GM13977 (cell line): ENCODE data around the gene RYR3.

Source experiments
- DNase-seq: peaks from one replicate; pipeline ENCODE4 v3.0.0; 2012; ENCODE audit warnings: low spot score
- in situ Hi-C: fragments of 300-500 bp; cut with MboI; formaldehyde crosslinking; loops from one replicate; pipeline ENCODE4 v1.12.0; 2022; ENCODE audit warnings: low sequenced_read_pairs, low pct_unique_long_range_greater_than_20kb, mixed read lengths, inconsistent platforms; ENCODE audit not compliant: unreplicated experiment
- TF ChIP-seq, protein P1 (sequence below): IDR thresholded peaks from 2 replicates; pipeline ENCODE4 v1.5.1; 2012; ENCODE audit warnings: mild to moderate bottlenecking, control low read depth; ENCODE audit not compliant: insufficient read depth; ENCODE audit errors: extremely low read depth, missing control alignments

Gene RYR3

DNA sequence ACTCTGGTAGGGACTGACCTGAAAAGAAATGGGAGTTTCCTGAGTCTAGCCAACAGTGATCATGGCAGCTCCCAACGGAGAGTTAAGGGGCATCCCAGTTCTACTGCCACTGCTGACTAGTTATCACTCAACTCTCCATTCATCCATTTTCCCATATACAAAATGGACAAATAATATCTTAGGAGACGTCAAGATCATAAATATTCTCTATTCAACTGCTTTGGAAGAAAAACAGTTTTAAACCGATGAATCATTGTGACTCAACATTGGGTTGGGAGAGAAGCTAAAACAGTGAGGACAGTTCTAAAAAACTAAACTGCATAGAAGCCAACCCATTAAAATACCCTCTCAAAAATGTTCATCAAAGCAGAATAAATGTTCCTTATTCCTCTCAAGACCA is 600.0 kb downstream of the RYR3 start:
- no peak for DNase-seq
- TF ChIP-seq, protein P1, sequence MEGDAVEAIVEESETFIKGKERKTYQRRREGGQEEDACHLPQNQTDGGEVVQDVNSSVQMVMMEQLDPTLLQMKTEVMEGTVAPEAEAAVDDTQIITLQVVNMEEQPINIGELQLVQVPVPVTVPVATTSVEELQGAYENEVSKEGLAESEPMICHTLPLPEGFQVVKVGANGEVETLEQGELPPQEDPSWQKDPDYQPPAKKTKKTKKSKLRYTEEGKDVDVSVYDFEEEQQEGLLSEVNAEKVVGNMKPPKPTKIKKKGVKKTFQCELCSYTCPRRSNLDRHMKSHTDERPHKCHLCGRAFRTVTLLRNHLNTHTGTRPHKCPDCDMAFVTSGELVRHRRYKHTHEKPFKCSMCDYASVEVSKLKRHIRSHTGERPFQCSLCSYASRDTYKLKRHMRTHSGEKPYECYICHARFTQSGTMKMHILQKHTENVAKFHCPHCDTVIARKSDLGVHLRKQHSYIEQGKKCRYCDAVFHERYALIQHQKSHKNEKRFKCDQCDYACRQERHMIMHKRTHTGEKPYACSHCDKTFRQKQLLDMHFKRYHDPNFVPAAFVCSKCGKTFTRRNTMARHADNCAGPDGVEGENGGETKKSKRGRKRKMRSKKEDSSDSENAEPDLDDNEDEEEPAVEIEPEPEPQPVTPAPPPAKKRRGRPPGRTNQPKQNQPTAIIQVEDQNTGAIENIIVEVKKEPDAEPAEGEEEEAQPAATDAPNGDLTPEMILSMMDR: no peak
- in situ Hi-C loops: no loop called here

DNA sequence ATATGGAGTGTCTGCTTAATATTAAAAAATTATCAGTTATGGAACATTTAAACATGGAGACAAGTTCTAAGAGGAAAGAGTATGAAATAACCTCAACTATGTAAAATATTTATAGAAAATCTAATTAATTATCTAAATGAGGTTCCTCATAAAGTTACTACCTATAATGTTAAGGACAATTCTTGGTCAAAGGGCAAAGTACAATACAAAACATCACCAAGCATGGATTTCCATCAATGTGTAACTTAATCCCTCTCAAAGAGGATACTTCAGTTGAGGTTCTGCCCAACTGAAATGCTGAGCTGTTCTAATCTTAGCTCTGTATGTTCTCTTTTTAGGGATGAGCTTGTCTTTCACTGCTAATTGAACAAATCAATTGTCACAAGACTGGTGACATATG is 601.6 kb downstream of the RYR3 start:
- in situ Hi-C loops: no loop called here
- DNase-seq: no peak
- TF ChIP-seq, protein P1: no peak

DNA sequence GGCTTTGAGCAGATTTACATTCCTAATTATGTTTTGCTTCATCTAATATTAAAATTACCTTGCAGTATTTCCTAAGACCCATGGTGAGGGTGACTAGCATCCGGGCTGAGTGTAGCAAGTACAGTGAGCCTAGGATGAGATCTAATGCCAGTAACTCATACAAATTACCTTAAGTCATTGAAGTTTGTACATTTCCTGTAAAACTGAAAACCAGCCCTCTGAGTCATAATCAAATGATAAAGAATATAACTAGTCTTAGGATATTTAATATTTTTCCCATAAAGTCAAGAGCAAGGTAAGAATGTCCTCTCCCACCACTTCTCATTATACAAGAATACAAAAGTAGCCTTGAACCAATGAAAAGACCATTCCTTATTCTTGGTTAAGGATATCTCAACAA is 602.7 kb downstream of the RYR3 start:
- in situ Hi-C loops: no loop called here
- no peak for DNase-seq
- TF ChIP-seq, protein P1: no peak
